HG02852 (cell line): ENCODE measurements around the gene STXBP5.
"Not testable (repeated sequence)": the region's sequence is repeated elsewhere in the genome, so short reads cannot be mapped to it uniquely, and the experiment has no call there.

Experiments used
- ATAC-seq: cut with Tn5 transposase; IDR thresholded peaks from one replicate; pipeline ENCODE4 v1.9.1; 2021; ENCODE audit warnings: mild to moderate bottlenecking, moderate library complexity; ENCODE audit not compliant: unreplicated experiment

The STXBP5 gene

GRCh38 chr6:147244832-147245231, 40.6 kb downstream of the STXBP5 start:
- no peak for ATAC-seq

DNA sequence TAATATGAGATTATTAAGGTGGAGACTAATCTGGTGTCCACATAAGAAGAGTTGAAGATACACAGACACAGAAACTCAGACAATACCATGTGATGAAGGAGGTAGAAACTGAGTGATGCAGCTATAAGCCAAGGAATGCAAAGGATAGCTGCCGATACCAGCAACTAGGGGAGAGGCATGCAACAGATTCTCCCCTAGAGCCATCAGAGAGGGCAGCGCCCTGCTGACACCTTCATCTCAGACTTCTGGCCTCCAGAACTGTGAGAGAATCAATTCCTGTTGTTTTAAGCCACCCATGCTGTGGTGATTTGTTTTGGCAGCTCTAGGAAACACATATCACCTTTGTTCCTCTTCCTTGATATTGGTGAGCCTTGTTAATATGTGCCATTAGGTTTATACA, 41.5 kb downstream of the STXBP5 start:
- no peak for ATAC-seq

- no peak for ATAC-seq
Measured at GRCh38 chr6:147246853-147247635, 42.8 kb downstream of the STXBP5 start.

- ATAC-seq, result no peak
Measured at GRCh38 chr6:147248859-147249258, 44.6 kb downstream of the STXBP5 start.

DNA sequence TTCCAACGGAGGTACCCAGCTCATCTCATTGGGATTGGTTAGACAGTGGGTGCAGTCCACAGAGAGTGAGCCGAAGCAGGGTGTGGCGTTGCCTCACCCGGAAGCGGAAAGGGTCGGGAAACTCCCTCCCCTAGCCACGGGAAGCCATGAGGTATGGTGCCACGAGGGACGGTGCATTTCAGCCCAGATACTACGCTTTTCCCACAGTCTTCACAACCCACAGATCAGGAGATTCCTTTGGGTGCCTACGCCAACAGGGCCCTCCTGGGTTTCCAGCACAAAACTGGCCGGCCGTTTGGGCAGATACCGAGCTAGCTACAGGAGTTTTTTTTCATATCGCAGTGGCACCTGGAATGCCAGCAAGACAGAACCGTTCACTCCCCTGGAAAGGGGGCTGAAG, 46.9 kb downstream of the STXBP5 start:
- no peak for ATAC-seq

DNA sequence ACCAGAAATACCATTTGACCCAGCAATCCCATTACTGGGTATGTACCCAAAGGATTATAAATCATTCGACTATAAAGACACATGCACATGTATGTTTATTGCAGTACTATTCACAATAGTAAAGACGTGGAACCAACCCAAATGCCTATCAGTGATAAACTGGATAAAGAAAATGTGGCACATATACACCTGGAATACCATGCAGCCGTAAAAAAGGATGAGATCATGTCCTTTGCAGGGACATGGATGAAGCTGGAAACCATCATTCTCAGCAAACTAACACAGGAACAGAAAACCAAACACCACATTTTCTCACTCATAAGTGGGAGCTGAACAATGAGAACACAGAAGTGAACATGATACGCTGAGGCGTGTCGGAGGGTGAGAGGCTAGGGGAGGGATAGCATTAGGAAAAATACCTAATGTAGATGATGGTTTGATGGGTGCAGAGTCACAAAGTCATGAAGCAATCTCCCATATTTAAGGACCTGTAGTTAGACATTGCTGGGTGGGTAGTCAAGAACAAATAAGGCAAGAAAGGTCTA, 50.8 kb downstream of the STXBP5 start:
- not testable (repeated sequence) for ATAC-seq

- no peak for ATAC-seq
Measured at GRCh38 chr6:147255948-147256674, 51.9 kb downstream of the STXBP5 start.

- ATAC-seq, result no peak
Measured at GRCh38 chr6:147257760-147258159, 53.5 kb downstream of the STXBP5 start.

GRCh38 chr6:147260091-147260490, 55.9 kb downstream of the STXBP5 start:
- no peak for ATAC-seq

GRCh38 chr6:147262946-147263345, 58.7 kb downstream of the STXBP5 start:
- ATAC-seq, result no peak

DNA sequence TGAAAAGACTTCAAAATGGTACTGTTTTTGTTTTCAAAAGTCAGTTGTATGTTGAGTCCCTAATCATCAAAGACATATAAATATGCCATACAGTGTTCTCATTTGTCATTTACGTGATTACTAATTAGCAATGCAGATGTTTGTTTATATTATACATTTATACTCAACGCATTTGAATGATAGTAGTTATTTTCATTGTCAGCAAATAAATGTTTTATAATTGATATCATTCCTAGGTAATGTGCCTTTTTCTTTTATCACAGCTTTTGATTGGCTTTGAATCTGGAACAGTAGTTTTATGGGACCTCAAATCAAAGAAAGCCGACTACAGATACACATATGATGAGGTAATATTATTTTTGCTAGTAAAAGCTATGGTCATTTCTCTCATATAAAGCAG, 62.6 kb downstream of the STXBP5 start:
- ATAC-seq, result no peak

GRCh38 chr6:147267658-147268057, 63.4 kb downstream of the STXBP5 start:
- no peak for ATAC-seq

- ATAC-seq, result no peak
Measured at GRCh38 chr6:147268254-147268653, 64.0 kb downstream of the STXBP5 start.

DNA sequence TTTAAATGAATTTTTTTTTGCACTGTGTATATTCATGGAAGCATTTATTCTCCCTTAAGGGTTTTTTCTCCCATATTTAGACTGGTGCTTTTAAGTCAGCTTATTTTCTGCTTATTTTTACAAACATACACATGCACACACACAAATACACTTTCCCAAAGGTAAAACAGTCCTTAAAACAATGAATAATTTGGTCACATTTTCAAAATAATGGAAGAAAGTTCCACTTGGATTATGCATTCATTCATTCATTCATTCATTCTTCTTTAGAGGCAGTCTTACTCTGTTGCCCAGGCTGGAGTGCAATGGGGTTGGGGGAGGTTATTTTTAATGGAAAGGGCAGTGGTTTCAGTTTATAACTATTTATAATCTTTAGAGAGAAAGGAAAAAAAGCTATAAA, 69.8 kb downstream of the STXBP5 start:
- ATAC-seq, result no peak

GRCh38 chr6:147274776-147275175, 70.6 kb downstream of the STXBP5 start:
- no peak for ATAC-seq

GRCh38 chr6:147278891-147279290, 74.7 kb downstream of the STXBP5 start:
- no peak for ATAC-seq

GRCh38 chr6:147279427-147279826, 75.2 kb downstream of the STXBP5 start:
- no peak for ATAC-seq

DNA sequence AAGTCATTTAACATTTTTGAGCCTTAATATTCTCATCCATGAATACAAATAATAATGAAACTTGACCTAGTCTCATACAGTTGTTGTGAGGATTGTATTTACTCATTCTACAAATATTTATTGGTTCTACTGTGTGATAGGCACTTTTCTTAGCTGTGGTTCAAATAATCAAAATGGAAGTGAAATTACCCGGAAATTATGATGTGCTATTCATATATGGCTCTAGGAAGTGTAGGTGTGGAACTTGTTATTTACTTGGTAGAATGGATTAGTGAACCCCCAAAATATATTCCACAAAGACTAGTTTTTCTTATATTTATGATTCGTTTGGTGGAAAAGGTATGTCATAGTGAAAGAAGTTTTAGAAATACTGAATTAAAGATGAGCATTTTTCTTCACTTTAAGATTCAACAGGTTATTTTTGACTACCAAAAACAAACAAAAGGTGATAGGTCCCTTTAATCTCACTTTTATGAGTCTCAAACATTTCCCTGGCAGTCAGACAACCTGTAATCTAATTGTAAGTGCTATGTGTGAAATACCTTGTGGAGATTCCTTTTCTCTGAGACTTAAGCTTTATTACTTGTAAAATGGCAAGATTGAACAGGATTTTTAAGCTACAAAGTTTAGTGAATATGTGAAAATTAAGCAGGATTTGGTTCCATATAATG, 77.8 kb downstream of the STXBP5 start:
- no peak for ATAC-seq

- ATAC-seq, result no peak
Measured at GRCh38 chr6:147282566-147282959, 78.3 kb downstream of the STXBP5 start.

GRCh38 chr6:147283460-147283859, 79.2 kb downstream of the STXBP5 start:
- no peak for ATAC-seq

GRCh38 chr6:147285087-147285855, 81.1 kb downstream of the STXBP5 start:
- peak; percentile 64 for ATAC-seq
